GM18511 (cell line): ENCODE measurements around the gene SLC25A6.
"Not testable (repeated sequence)": the region's sequence is repeated elsewhere in the genome, so short reads cannot be mapped to it uniquely, and the experiment has no call there.

Experiments
- ATAC-seq: cut with Tn5 transposase; IDR thresholded peaks from one replicate; pipeline ENCODE4 v1.9.1; 2021; ENCODE audit warnings: mild to moderate bottlenecking, moderate library complexity; ENCODE audit not compliant: unreplicated experiment

SLC25A6 gene

GRCh38 chrX:1416327-1416784 is 24.4 kb upstream of the SLC25A6 start:
- no peak for ATAC-seq

GRCh38 chrX:1412551-1413161 is 20.7 kb upstream of the SLC25A6 start:
- ATAC-seq = no peak

GRCh38 chrX:1411326-1411725 is 19.4 kb upstream of the SLC25A6 start:
- ATAC-seq = no peak

GRCh38 chrX:1407035-1407434 is 15.1 kb upstream of the SLC25A6 start:
- ATAC-seq = no peak

GRCh38 chrX:1405769-1406168 is 13.9 kb upstream of the SLC25A6 start:
- not testable (repeated sequence) for ATAC-seq

GRCh38 chrX:1403867-1404266 is 12.0 kb upstream of the SLC25A6 start:
- ATAC-seq = not testable (repeated sequence)

GRCh38 chrX:1403228-1403627 is 11.3 kb upstream of the SLC25A6 start:
- ATAC-seq = no peak

- no peak for ATAC-seq
These were observed 9.9 kb upstream of the SLC25A6 start for GRCh38 chrX:1401611-1402430.

- ATAC-seq = no peak
These were observed 9.0 kb upstream of the SLC25A6 start for GRCh38 chrX:1400742-1401471.

GRCh38 chrX:1400049-1400448 is 8.1 kb upstream of the SLC25A6 start:
- no peak for ATAC-seq

- ATAC-seq = no peak
These were observed 6.8 kb upstream of the SLC25A6 start for GRCh38 chrX:1398431-1399340.

- ATAC-seq = no peak
These were observed 5.7 kb upstream of the SLC25A6 start for GRCh38 chrX:1397441-1398270.

- no peak for ATAC-seq
These were observed 5.1 kb upstream of the SLC25A6 start for GRCh38 chrX:1397001-1397400.

GRCh38 chrX:1395646-1396216 is 3.8 kb upstream of the SLC25A6 start:
- ATAC-seq = no peak

GRCh38 chrX:1394731-1395501 is 3.0 kb upstream of the SLC25A6 start:
- no peak for ATAC-seq

GRCh38 chrX:1393871-1394615 is 2.1 kb upstream of the SLC25A6 start:
- no peak for ATAC-seq

GRCh38 chrX:1392376-1393068 is 609 bp upstream of the SLC25A6 start:
- peak; percentile 35 for ATAC-seq

GRCh38 chrX:1391370-1391706 is 575 bp downstream of the SLC25A6 start:
- ATAC-seq = peak; percentile 45
